Urothelium cell line (cell line): ENCODE results near the gene COL5A1.

Source experiments
- DNase-seq: peaks from one replicate; pipeline ENCODE4 v3.0.0; 2011; ENCODE audit warnings: low spot score, mixed read lengths
- FAIRE-seq: peaks from 2 replicates; lab custom pipeline; 2011; peaks lifted over from hg19 to GRCh38; lab: Jason Lieb, UNC

The COL5A1 gene

GRCh38 chr9:134881313-134881670 is 239.7 kb downstream of the COL5A1 start:
- DNase-seq (no peak), FAIRE-seq (no peak)

- DNase-seq, result no peak
- FAIRE-seq, result no peak
Measured at GRCh38 chr9:134882204-134882785, 240.7 kb downstream of the COL5A1 start.

GRCh38 chr9:134883040-134883782 is 241.6 kb downstream of the COL5A1 start:
- FAIRE-seq (no peak), DNase-seq (no peak)

- no peak for FAIRE-seq
- no peak for DNase-seq
Measured at GRCh38 chr9:134884492-134884891, 242.9 kb downstream of the COL5A1 start.

- DNase-seq (no peak), FAIRE-seq (peak; percentile 66)
Measured at GRCh38 chr9:134885001-134885678, 243.5 kb downstream of the COL5A1 start.

- DNase-seq (no peak), FAIRE-seq (no peak)
Measured at GRCh38 chr9:134885679-134886412, 244.2 kb downstream of the COL5A1 start.

- FAIRE-seq (no peak), DNase-seq (no peak)
Measured at GRCh38 chr9:134886413-134886913, 244.9 kb downstream of the COL5A1 start.

GRCh38 chr9:134887219-134887618 is 245.6 kb downstream of the COL5A1 start:
- no peak for DNase-seq
- no peak for FAIRE-seq

- no peak for DNase-seq
- no peak for FAIRE-seq
Measured at GRCh38 chr9:134887686-134888602, 246.3 kb downstream of the COL5A1 start.

GRCh38 chr9:134888603-134889190 is 247.1 kb downstream of the COL5A1 start:
- DNase-seq, result no peak

GRCh38 chr9:134889386-134890154 is 248.0 kb downstream of the COL5A1 start:
- no peak for DNase-seq
- FAIRE-seq, result no peak

More at GRCh38 chr9:134888603-134889190, 247.1 kb downstream of the COL5A1 start:
- no peak for FAIRE-seq

GRCh38 chr9:134890155-134890495 is 248.5 kb downstream of the COL5A1 start:
- DNase-seq, result no peak
- no peak for FAIRE-seq

GRCh38 chr9:134891053-134891452 is 249.4 kb downstream of the COL5A1 start:
- no peak for DNase-seq
- no peak for FAIRE-seq

GRCh38 chr9:134891713-134892112 is 250.1 kb downstream of the COL5A1 start:
- DNase-seq, result no peak
- no peak for FAIRE-seq

GRCh38 chr9:134892221-134892620 is 250.6 kb downstream of the COL5A1 start:
- DNase-seq (no peak), FAIRE-seq (no peak)

- DNase-seq (no peak), FAIRE-seq (no peak)
Measured at GRCh38 chr9:134892820-134893420, 251.3 kb downstream of the COL5A1 start.
